Measurements from ENCODE around the gene METTL4.
"Not testable (repeated sequence)": the region's sequence is repeated elsewhere in the genome, so short reads cannot be mapped to it uniquely, and the experiment has no call there.

Gene METTL4

DNA sequence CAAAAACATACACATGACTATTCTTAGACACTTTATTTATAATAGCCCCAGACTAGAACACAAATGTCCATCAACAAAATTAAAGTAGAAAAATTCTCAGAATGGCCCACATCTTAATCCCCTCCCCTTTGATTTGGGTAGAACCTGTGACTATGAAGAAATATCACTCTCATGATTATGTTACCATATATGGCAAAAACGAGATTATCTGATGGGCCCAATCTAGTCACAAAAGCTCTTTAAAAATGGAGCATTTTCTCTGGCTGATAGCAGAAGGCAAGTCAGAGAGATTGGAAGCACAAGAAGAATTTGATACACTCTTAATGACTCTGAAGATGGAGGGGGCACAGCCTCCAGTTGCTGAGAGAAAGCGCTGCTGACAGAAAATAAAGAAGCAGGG lies 39.6 kb downstream of the METTL4 start:
- H3K4me3 ChIP-seq (ENCODE audit: insufficient read depth, low read depth, low read length): no peak overlapping the region

DNA sequence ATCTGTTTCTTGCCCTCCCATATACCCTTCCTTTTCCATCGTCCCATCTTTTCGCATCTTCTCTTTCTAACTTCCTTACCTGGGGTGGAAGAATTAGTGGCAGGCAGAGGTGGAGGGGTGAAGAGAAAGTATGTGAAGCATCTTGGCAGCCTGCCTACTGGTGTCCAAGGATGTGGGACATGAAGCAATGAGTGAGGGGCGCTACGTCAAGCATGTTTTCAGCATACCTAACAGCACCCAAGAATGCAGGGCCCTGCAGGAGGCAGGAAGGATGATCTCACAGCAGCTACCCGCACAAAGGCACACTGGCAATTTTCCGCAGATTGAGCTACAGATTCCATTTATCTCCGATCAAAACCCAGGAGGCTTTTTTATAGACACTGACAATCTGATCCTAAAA lies 42.2 kb downstream of the METTL4 start:
- 89 to 93% methylated on average over 5 to 7 of the region's 7 CpGs for WGBS, 2 experiments
- H3K4me3 ChIP-seq (ENCODE audit: insufficient read depth, low read depth, low read length): no peak overlapping the region
- H3K27ac ChIP-seq (ENCODE audit: insufficient read depth, low read depth, low read length, poor library complexity, severe bottlenecking): no peak overlapping the region
- H3K36me3 ChIP-seq (ENCODE audit: control insufficient read depth, insufficient read depth, low read length): no peaks in the 10 kb centered on the region
- no peaks in the 10 kb centered on the region for H3K4me1 ChIP-seq (ENCODE audit: control insufficient read depth, insufficient read depth, low read length)
- H3K27me3 ChIP-seq (ENCODE audit: control insufficient read depth, insufficient read depth, low read length, poor library complexity, severe bottlenecking): no peaks in the 10 kb centered on the region
- no peaks in the 10 kb centered on the region for H3K9me3 ChIP-seq (ENCODE audit: control insufficient read depth, low read length)

More for the DNA sequence above, 39.6 kb downstream of the METTL4 start:
- WGBS, 2 experiments: 88 to 95% methylated on average over 2 of the region's 2 CpGs
- H3K36me3 ChIP-seq (ENCODE audit: control insufficient read depth, insufficient read depth, low read length): no peaks in the 10 kb centered on the region
- H3K27me3 ChIP-seq (ENCODE audit: control insufficient read depth, insufficient read depth, low read length, poor library complexity, severe bottlenecking): no peaks in the 10 kb centered on the region
- H3K9me3 ChIP-seq (ENCODE audit: control insufficient read depth, low read length): no peaks in the 10 kb centered on the region
- H3K27ac ChIP-seq (ENCODE audit: insufficient read depth, low read depth, low read length, poor library complexity, severe bottlenecking): no peak overlapping the region
- no peaks in the 10 kb centered on the region for H3K4me1 ChIP-seq (ENCODE audit: control insufficient read depth, insufficient read depth, low read length)

- H3K27ac ChIP-seq (ENCODE audit: insufficient read depth, low read depth, low read length, poor library complexity, severe bottlenecking): no peak overlapping the region
- H3K4me1 ChIP-seq (ENCODE audit: control insufficient read depth, insufficient read depth, low read length): no peaks in the 10 kb centered on the region
- WGBS, 2 experiments: 85 to 96% methylated on average over 2 of the region's 2 CpGs
- H3K9me3 ChIP-seq (ENCODE audit: control insufficient read depth, low read length): no peaks in the 10 kb centered on the region
- no peaks in the 10 kb centered on the region for H3K36me3 ChIP-seq (ENCODE audit: control insufficient read depth, insufficient read depth, low read length)
- no peaks in the 10 kb centered on the region for H3K27me3 ChIP-seq (ENCODE audit: control insufficient read depth, insufficient read depth, low read length, poor library complexity, severe bottlenecking)
- no peak overlapping the region for H3K4me3 ChIP-seq (ENCODE audit: insufficient read depth, low read depth, low read length)
Measured at GRCh38 chr18:2526329-2526728, 45.0 kb downstream of the METTL4 start.

DNA sequence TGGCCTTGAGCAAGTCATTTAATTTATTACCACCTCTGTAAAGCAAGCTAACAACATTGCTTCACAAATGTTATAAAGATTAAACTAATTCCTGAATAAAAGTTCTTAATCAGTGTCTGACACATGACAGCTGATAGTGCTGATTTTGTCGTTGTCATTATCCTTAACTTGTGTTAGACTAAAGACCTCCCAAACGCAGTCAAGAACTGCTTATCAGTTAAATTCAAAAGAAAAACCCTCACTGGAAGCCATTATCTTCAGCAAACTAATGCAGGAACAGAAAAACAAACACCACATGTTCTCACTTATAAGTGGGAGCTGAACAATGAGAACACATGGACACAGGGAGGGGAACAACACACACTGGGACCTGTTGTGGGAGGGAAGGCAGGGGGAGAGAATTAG lies 46.5 kb downstream of the METTL4 start:
- not testable (repeated sequence) for H3K27ac ChIP-seq (ENCODE audit: insufficient read depth, low read depth, low read length, poor library complexity, severe bottlenecking); H3K36me3 ChIP-seq (ENCODE audit: control insufficient read depth, insufficient read depth, low read length); H3K27me3 ChIP-seq (ENCODE audit: control insufficient read depth, insufficient read depth, low read length, poor library complexity, severe bottlenecking); H3K9me3 ChIP-seq (ENCODE audit: control insufficient read depth, low read length); H3K4me1 ChIP-seq (ENCODE audit: control insufficient read depth, insufficient read depth, low read length); H3K4me3 ChIP-seq (ENCODE audit: insufficient read depth, low read depth, low read length)
- 82 to 88% methylated on average over 2 of the region's 2 CpGs for WGBS, 2 experiments

GRCh38 chr18:2522112-2522511 lies 49.2 kb downstream of the METTL4 start:
- 93 to 97% methylated on average over 3 to 4 of the region's 4 CpGs for WGBS, 2 experiments
- Histone ChIP-seq H3K27me3 (ENCODE audit: control insufficient read depth, insufficient read depth, low read length, poor library complexity, severe bottlenecking) (no peaks in the 10 kb centered on the region), H3K4me3 (ENCODE audit: insufficient read depth, low read depth, low read length) (no peak overlapping the region), H3K9me3 (ENCODE audit: control insufficient read depth, low read length) (no peaks in the 10 kb centered on the region), H3K4me1 (ENCODE audit: control insufficient read depth, insufficient read depth, low read length) (no peaks in the 10 kb centered on the region), H3K27ac (ENCODE audit: insufficient read depth, low read depth, low read length, poor library complexity, severe bottlenecking) (no peak overlapping the region), H3K36me3 (ENCODE audit: control insufficient read depth, insufficient read depth, low read length) (no peaks in the 10 kb centered on the region)

DNA sequence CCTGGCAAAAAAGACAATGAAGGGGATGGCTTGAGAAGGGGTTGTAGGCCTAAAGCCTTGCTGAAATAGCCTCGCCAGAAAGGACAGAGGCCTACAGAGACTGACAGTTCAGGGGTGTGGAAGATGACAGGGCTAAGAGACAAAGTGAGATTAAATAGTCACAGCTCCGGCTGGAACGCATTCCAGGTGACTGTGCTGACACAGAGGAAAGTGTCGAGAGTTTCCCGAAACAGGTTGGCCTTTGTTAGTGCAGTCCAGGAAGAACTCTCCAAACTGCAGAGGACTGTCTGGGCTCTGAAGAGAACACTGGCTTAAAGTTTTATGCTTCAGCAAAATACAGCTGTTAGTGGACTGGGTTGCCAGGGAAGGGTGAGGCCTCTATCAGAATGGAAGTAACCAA lies 52.8 kb downstream of the METTL4 start:
- Histone ChIP-seq H3K4me3 (ENCODE audit: insufficient read depth, low read depth, low read length) (no peak overlapping the region), H3K27me3 (ENCODE audit: control insufficient read depth, insufficient read depth, low read length, poor library complexity, severe bottlenecking) (no peaks in the 10 kb centered on the region), H3K4me1 (ENCODE audit: control insufficient read depth, insufficient read depth, low read length) (no peaks in the 10 kb centered on the region), H3K27ac (ENCODE audit: insufficient read depth, low read depth, low read length, poor library complexity, severe bottlenecking) (no peak overlapping the region), H3K9me3 (ENCODE audit: control insufficient read depth, low read length) (no peaks in the 10 kb centered on the region), H3K36me3 (ENCODE audit: control insufficient read depth, insufficient read depth, low read length) (no peaks in the 10 kb centered on the region)
- 73 to 76% methylated on average over 5 of the region's 5 CpGs for WGBS, 2 experiments

- no peaks in the 10 kb centered on the region for H3K4me1 ChIP-seq (ENCODE audit: control insufficient read depth, insufficient read depth, low read length)
- H3K27ac ChIP-seq (ENCODE audit: insufficient read depth, low read depth, low read length, poor library complexity, severe bottlenecking): no peak overlapping the region
- WGBS, 2 experiments: 88 to 89% methylated on average over 4 to 5 of the region's 5 CpGs
- H3K9me3 ChIP-seq (ENCODE audit: control insufficient read depth, low read length): no peaks in the 10 kb centered on the region
- no peaks in the 10 kb centered on the region for H3K36me3 ChIP-seq (ENCODE audit: control insufficient read depth, insufficient read depth, low read length)
- H3K4me3 ChIP-seq (ENCODE audit: insufficient read depth, low read depth, low read length): no peak overlapping the region
- H3K27me3 ChIP-seq (ENCODE audit: control insufficient read depth, insufficient read depth, low read length, poor library complexity, severe bottlenecking): no peaks in the 10 kb centered on the region
Measured at GRCh38 chr18:2515908-2516625, 55.2 kb downstream of the METTL4 start.

GRCh38 chr18:2515171-2515787 lies 56.0 kb downstream of the METTL4 start:
- 94 to 98% methylated on average over 1 of the region's 1 CpG for WGBS, 2 experiments
- no peaks in the 10 kb centered on the region for H3K4me1 ChIP-seq (ENCODE audit: control insufficient read depth, insufficient read depth, low read length)
- no peaks in the 10 kb centered on the region for H3K9me3 ChIP-seq (ENCODE audit: control insufficient read depth, low read length)
- no peak overlapping the region for H3K27ac ChIP-seq (ENCODE audit: insufficient read depth, low read depth, low read length, poor library complexity, severe bottlenecking)
- H3K36me3 ChIP-seq (ENCODE audit: control insufficient read depth, insufficient read depth, low read length): no peaks in the 10 kb centered on the region
- H3K27me3 ChIP-seq (ENCODE audit: control insufficient read depth, insufficient read depth, low read length, poor library complexity, severe bottlenecking): no peaks in the 10 kb centered on the region
- no peak overlapping the region for H3K4me3 ChIP-seq (ENCODE audit: insufficient read depth, low read depth, low read length)

DNA sequence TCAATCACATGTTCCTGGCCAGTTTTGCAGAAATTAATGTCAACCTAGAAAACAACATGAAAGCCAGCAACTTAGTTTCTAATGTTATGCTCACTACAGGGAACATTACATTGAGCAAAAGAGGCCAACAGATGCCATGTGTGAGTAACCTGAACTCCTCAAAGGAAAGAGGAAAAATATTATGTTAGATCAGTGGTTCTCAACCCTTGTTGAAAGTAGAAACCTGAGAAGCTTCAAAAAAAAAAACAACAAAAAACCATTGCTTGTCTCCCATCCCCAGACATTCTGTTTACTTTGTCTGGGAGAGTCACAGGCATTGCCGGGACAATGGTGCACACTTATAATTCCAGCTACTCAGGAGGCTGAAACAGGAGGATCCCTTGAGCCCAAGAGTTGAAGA lies 57.7 kb downstream of the METTL4 start:
- Histone ChIP-seq H3K4me3 (ENCODE audit: insufficient read depth, low read depth, low read length) (no peak overlapping the region), H3K36me3 (ENCODE audit: control insufficient read depth, insufficient read depth, low read length) (no peaks in the 10 kb centered on the region), H3K27ac (ENCODE audit: insufficient read depth, low read depth, low read length, poor library complexity, severe bottlenecking) (no peak overlapping the region), H3K4me1 (ENCODE audit: control insufficient read depth, insufficient read depth, low read length) (no peaks in the 10 kb centered on the region), H3K9me3 (ENCODE audit: control insufficient read depth, low read length) (no peaks in the 10 kb centered on the region), H3K27me3 (ENCODE audit: control insufficient read depth, insufficient read depth, low read length, poor library complexity, severe bottlenecking) (no peaks in the 10 kb centered on the region)
- WGBS, 2 experiments: 86 to 89% methylated on average over 1 of the region's 1 CpG

DNA sequence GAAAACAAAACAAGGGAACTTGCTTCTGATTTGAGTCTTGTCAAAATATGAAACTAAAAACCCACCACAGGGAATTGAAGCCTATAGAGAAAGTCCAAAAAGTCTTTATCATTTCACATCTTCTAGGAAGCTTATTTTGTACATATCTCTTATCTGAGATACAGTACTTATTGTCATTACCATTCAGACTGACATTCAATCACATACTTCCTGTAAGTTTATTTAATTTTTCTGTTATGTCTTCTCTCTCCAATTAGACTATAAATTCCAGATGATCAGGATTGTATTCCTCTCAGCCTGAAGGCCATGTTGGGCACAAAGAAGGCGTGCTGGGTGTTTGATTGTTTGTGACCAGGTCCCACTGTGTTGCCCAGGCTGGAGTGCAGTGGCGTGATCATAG lies 59.2 kb downstream of the METTL4 start:
- Histone ChIP-seq H3K36me3 (ENCODE audit: control insufficient read depth, insufficient read depth, low read length) (no peaks in the 10 kb centered on the region), H3K27ac (ENCODE audit: insufficient read depth, low read depth, low read length, poor library complexity, severe bottlenecking) (no peak overlapping the region), H3K9me3 (ENCODE audit: control insufficient read depth, low read length) (no peaks in the 10 kb centered on the region), H3K4me3 (ENCODE audit: insufficient read depth, low read depth, low read length) (no peak overlapping the region), H3K27me3 (ENCODE audit: control insufficient read depth, insufficient read depth, low read length, poor library complexity, severe bottlenecking) (no peaks in the 10 kb centered on the region), H3K4me1 (ENCODE audit: control insufficient read depth, insufficient read depth, low read length) (no peaks in the 10 kb centered on the region)
- WGBS, 2 experiments: 90 to 95% methylated on average over 2 of the region's 2 CpGs
